Measurements from ENCODE around the gene TGFBR2. TPM values are rescaled to one million over a fixed set of nuclear protein-coding genes. Genes with fewer than 3 reads are reported as not detected.
A peak's percentile ranks its signal among the peaks of the same experiment; 100 is the strongest.

Gene TGFBR2
- total RNA-seq (2021; ENCODE audit: unreplicated experiment), result 45.9 TPM
- 38.8 TPM for polyA plus RNA-seq (2012; ENCODE audit: insufficient read length)
- percentile 95 among the genes with signal in this experiment for Bru-seq, nascent RNA
- percentile 81 among the genes with signal in this experiment for BruChase-seq, experiment 1, labeled RNA remaining after a 2-hour chase
- percentile 85 among the genes with signal in this experiment for BruChase-seq, experiment 2, labeled RNA remaining after a 6-hour chase
- long read RNA-seq, full-length matches to known transcripts, result 24 of 73 reads
- long read RNA-seq, partial matches to known transcripts, result 5 of 73 reads
- long read RNA-seq, other reads (novel, unspliced or antisense), result 44 of 73 reads

- Histone ChIP-seq H3K27me3 (ENCODE audit: control insufficient read depth, insufficient read depth, low read length) (no peaks in the 10 kb centered on the region), H3K4me3 (ENCODE audit: low read depth in 2 of 2, low read length in 2 of 2) (peak within 1 kb of the TSS; percentile 78 to 96), H3K9me3 (ENCODE audit: control insufficient read depth, insufficient read depth, low read depth, low read length) (no peaks in the 10 kb centered on the region), H3K4me1 (ENCODE audit: control insufficient read depth, insufficient read depth, low read length) (peaks cover 32% of the 10 kb centered on the region), H3K27ac (ENCODE audit: low read length) (peak within 1 kb of the TSS; percentile 88), H3K36me3 (ENCODE audit: control insufficient read depth, insufficient read depth, low read length) (no peaks in the 10 kb centered on the region; the same call in 1 of the 2 replicates)
- in situ Hi-C loops (cut with HindIII; ENCODE audit: low pct_unique_long_range_greater_than_20kb, low sequenced_read_pairs) (no loop called here), intact Hi-C loops (cut with micrococcal nuclease; ENCODE audit: unreplicated experiment) (loop anchor here (5.0 to 10.0 kb wide), 2 partner anchors 264 to 492 kb away; no protein-coding TSS in a partner anchor)
- ChIA-PET CTCF (no interaction called here), POLR2A (interaction anchor here (0.6 kb wide), 1 partner anchor 366 kb away, joined by 3 read pairs; no protein-coding TSS in a partner anchor)
- no TSS peak for BruUV-seq (replicated peaks)
- ATAC-seq, result peak; percentile 96
- peak; percentile 86 for DNase-seq (ENCODE audit: low read depth, low spot score)
- TF ChIP-seq SIN3A (IDR thresholded peaks at IDR 0.05; ENCODE audit: borderline replicate concordance, insufficient read depth, low read depth, low read length), result peak; percentile 73; the same call in 1 of the 2 replicates
- peak; percentile 66 for TF ChIP-seq POLR2AphosphoS5 (IDR thresholded peaks at IDR 0.05; ENCODE audit: low read depth, low read length)
- no peak for TF ChIP-seq REST (IDR thresholded peaks at IDR 0.05; ENCODE audit: insufficient read depth in 1 of 2, low read depth in 2 of 2, low read length in 1 of 2)
- TF ChIP-seq TCF7L2 (IDR thresholded peaks at IDR 0.05; ENCODE audit: low read depth, low read length), result peak; percentile 76
- peak; percentile 39; the same call in 1 of the 2 replicates for TF ChIP-seq CTCF (IDR thresholded peaks at IDR 0.05)
These were observed at the start of gene TGFBR2 for GRCh38 chr3:30606301-30607031. Gene TGFBR2 (plus strand): TSS chr3:30606601. CDS start chr3:30606884, 283 bp downstream.

GRCh38 chr3:30557746-30558303 is 48.6 kb upstream of the TGFBR2 start:
- no peak overlapping the region for H3K27ac ChIP-seq (ENCODE audit: low read length)
- in situ Hi-C loops (cut with HindIII; ENCODE audit: low pct_unique_long_range_greater_than_20kb, low sequenced_read_pairs) (no loop called here), intact Hi-C loops (cut with micrococcal nuclease; ENCODE audit: unreplicated experiment) (no loop called here)
- DNase-seq (ENCODE audit: low read depth, low spot score) (no peak), ATAC-seq (no peak)
- no peak for TF ChIP-seq CTCF (IDR thresholded peaks at IDR 0.05)
- no peak for TF ChIP-seq TCF7L2 (IDR thresholded peaks at IDR 0.05; ENCODE audit: low read depth, low read length)
- TF ChIP-seq REST (IDR thresholded peaks at IDR 0.05; ENCODE audit: insufficient read depth in 1 of 2, low read depth in 2 of 2, low read length in 1 of 2), result no peak
- no peak for TF ChIP-seq POLR2AphosphoS5 (IDR thresholded peaks at IDR 0.05; ENCODE audit: low read depth, low read length)
- TF ChIP-seq SIN3A (IDR thresholded peaks at IDR 0.05; ENCODE audit: borderline replicate concordance, insufficient read depth, low read depth, low read length), result no peak
- H3K4me3 ChIP-seq (ENCODE audit: low read depth in 2 of 2, low read length in 2 of 2), result no peak overlapping the region
- no TSS peak for BruUV-seq (replicated peaks)
- H3K4me1 ChIP-seq (ENCODE audit: control insufficient read depth, insufficient read depth, low read length), result no peaks in the 10 kb centered on the region
- no peaks in the 10 kb centered on the region for H3K36me3 ChIP-seq (ENCODE audit: control insufficient read depth, insufficient read depth, low read length)
- no peaks in the 10 kb centered on the region for H3K27me3 ChIP-seq (ENCODE audit: control insufficient read depth, insufficient read depth, low read length)
- H3K9me3 ChIP-seq (ENCODE audit: control insufficient read depth, insufficient read depth, low read depth, low read length), result no peaks in the 10 kb centered on the region
- POLR2A ChIA-PET, result interaction anchor here (0.6 kb wide), 1 partner anchor 409 kb away, joined by 3 read pairs; no protein-coding TSS in a partner anchor
- CTCF ChIA-PET, result no interaction called here

Data from Panc1 (cell line).